ENCODE results near the gene EPX.

EPX gene

GRCh38 chr17:58184308-58184985 is 8.1 kb upstream of the EPX start:
- no peak overlapping the region for H3K27ac ChIP-seq

GRCh38 chr17:58184986-58185761 is 7.4 kb upstream of the EPX start:
- no peak overlapping the region for H3K4me3 ChIP-seq

More at GRCh38 chr17:58184308-58184985, 8.1 kb upstream of the EPX start:
- no peak overlapping the region for H3K4me3 ChIP-seq

GRCh38 chr17:58186591-58186990 is 5.9 kb upstream of the EPX start:
- H3K27ac ChIP-seq: no peak overlapping the region
- no peak overlapping the region for H3K4me3 ChIP-seq

More at GRCh38 chr17:58184986-58185761, 7.4 kb upstream of the EPX start:
- H3K27ac ChIP-seq: no peak overlapping the region

GRCh38 chr17:58187063-58187462 is 5.5 kb upstream of the EPX start:
- no peak overlapping the region for H3K4me3 ChIP-seq
- no peak overlapping the region for H3K27ac ChIP-seq

GRCh38 chr17:58187675-58188074 is 4.9 kb upstream of the EPX start:
- H3K27ac ChIP-seq: no peak overlapping the region
- no peak overlapping the region for H3K4me3 ChIP-seq

GRCh38 chr17:58189436-58190146 is 2.9 kb upstream of the EPX start:
- H3K27ac ChIP-seq: no peak overlapping the region
- H3K4me3 ChIP-seq: no peak overlapping the region

- no peak overlapping the region for H3K4me3 ChIP-seq
- H3K27ac ChIP-seq: no peak overlapping the region
Observed at GRCh38 chr17:58191241-58191896, 1.2 kb upstream of the EPX start.

GRCh38 chr17:58193641-58194255 is 1.2 kb downstream of the EPX start:
- no peak overlapping the region for H3K4me3 ChIP-seq
- H3K27ac ChIP-seq: no peak overlapping the region

- no peak overlapping the region for H3K4me3 ChIP-seq
- H3K27ac ChIP-seq: no peak overlapping the region
Observed at GRCh38 chr17:58195518-58196123, 3.1 kb downstream of the EPX start.

GRCh38 chr17:58196610-58197009 is 4.1 kb downstream of the EPX start:
- H3K4me3 ChIP-seq: no peak overlapping the region
- H3K27ac ChIP-seq: no peak overlapping the region

- Histone ChIP-seq H3K27ac (no peak overlapping the region), H3K4me3 (no peak overlapping the region)
Observed at GRCh38 chr17:58200024-58200633, 7.6 kb downstream of the EPX start.

- no peak overlapping the region for H3K4me3 ChIP-seq
- H3K27ac ChIP-seq: no peak overlapping the region
Observed at GRCh38 chr17:58202859-58203258, 10.3 kb downstream of the EPX start.

- H3K27ac ChIP-seq: no peak overlapping the region
- no peak overlapping the region for H3K4me3 ChIP-seq
Observed at GRCh38 chr17:58204796-58205195, 12.3 kb downstream of the EPX start.

- H3K4me3 ChIP-seq: no peak overlapping the region
Observed at GRCh38 chr17:58205936-58206335, 13.4 kb downstream of the EPX start.

GRCh38 chr17:58207451-58207850 is 14.9 kb downstream of the EPX start:
- Histone ChIP-seq H3K27ac (no peak overlapping the region), H3K4me3 (no peak overlapping the region)

More at GRCh38 chr17:58205936-58206335, 13.4 kb downstream of the EPX start:
- H3K27ac ChIP-seq: no peak overlapping the region

- Histone ChIP-seq H3K27ac (no peak overlapping the region), H3K4me3 (no peak overlapping the region)
Observed at GRCh38 chr17:58208344-58208743, 15.8 kb downstream of the EPX start.

- no peak overlapping the region for H3K4me3 ChIP-seq
Observed at GRCh38 chr17:58210922-58211321, 18.4 kb downstream of the EPX start.

GRCh38 chr17:58215685-58216084 is 23.2 kb downstream of the EPX start:
- Histone ChIP-seq H3K4me3 (no peak overlapping the region), H3K27ac (no peak overlapping the region)

More at GRCh38 chr17:58210922-58211321, 18.4 kb downstream of the EPX start:
- no peak overlapping the region for H3K27ac ChIP-seq

GRCh38 chr17:58217766-58218165 is 25.2 kb downstream of the EPX start:
- Histone ChIP-seq H3K27ac (no peak overlapping the region), H3K4me3 (no peak overlapping the region)
